Stomach (tissue), 4 donors: ENCODE measurements around the gene OR5H14.

Experiments
- EP300 ChIP-seq: sonication (generic); formaldehyde crosslinking; IDR thresholded peaks from one replicate; pipeline ENCODE4 v1.6.1; 2017; ENCODE audit warnings: antibody characterized with exemption
- POLR2A ChIP-seq, 4 donors: fragments of 450-650 bp; IDR thresholded peaks; one replicate each; pipeline ENCODE4 v1.6.1; 2016; ENCODE audit warnings: antibody characterized with exemption in 4 of 4, control low read depth in 2 of 4, mild to moderate bottlenecking in 1 of 4, moderate library complexity in 1 of 4
- POLR2AphosphoS5 ChIP-seq, 3 donors: sonication (generic); formaldehyde crosslinking; IDR thresholded peaks; one replicate each; pipeline ENCODE4 v1.6.1; 2016; ENCODE audit warnings: antibody characterized with exemption in 3 of 3

- TF ChIP-seq EP300, result no peak
- TF ChIP-seq POLR2AphosphoS5 (IDR thresholded peaks at IDR 0.05), result no peak
- TF ChIP-seq POLR2A (IDR thresholded peaks at IDR 0.05), result no peak
These were observed 47.4 kb upstream of the OR5H14 start for GRCh38 chr3:98099848-98100247.
